Measurements from ENCODE around the gene RPS15A. TPM values are rescaled to one million over a fixed set of nuclear protein-coding genes. Genes with fewer than 3 reads are reported as not detected.
"Not testable (repeated sequence)": the region's sequence is repeated elsewhere in the genome, so short reads cannot be mapped to it uniquely, and the experiment has no call there.

The RPS15A gene
- total and polyA plus RNA-seq, 2 of the 8 experiments (the other 6 are each of a cell fraction or from before 2014, with no cell fraction given): 1,784 to 5,666 TPM

- H4K20me1 ChIP-seq (replicated peaks in 1 of 2; ENCODE audit: control insufficient read depth in 1 of 2, insufficient read depth in 2 of 2, low read length in 2 of 2); H3K79me2 ChIP-seq (ENCODE audit: control insufficient read depth in 1 of 2, insufficient read depth in 2 of 2, low read length in 2 of 2); H4K91ac ChIP-seq (replicated peaks; ENCODE audit: insufficient read length, low read length); H3K14ac ChIP-seq (ENCODE audit: insufficient read length); H2BK120ac ChIP-seq (replicated peaks; ENCODE audit: low read depth, low read length); H3K79me1 ChIP-seq (ENCODE audit: low read depth, low read length); H3K4ac ChIP-seq (replicated peaks; ENCODE audit: insufficient read length, low read depth, low read length); H3K27ac ChIP-seq (ENCODE audit: low read depth, low read length); H4K5ac ChIP-seq (ENCODE audit: insufficient read length, low read depth, low read length); H3K36me3 ChIP-seq (ENCODE audit: control insufficient read depth in 2 of 4, insufficient read depth in 4 of 4, low read length in 3 of 4); H3K9ac ChIP-seq (replicated peaks in 1 of 4; ENCODE audit: extremely low read depth in 1 of 4, low read depth in 3 of 4, low read length in 3 of 4); H3K4me1 ChIP-seq (replicated peaks in 1 of 4; ENCODE audit: control insufficient read depth in 3 of 4, insufficient read depth in 4 of 4, low read length in 3 of 4); H2BK5ac ChIP-seq (ENCODE audit: low read depth, low read length); H3K56ac ChIP-seq (replicated peaks; ENCODE audit: insufficient read length, low read depth, low read length); H2AFZ ChIP-seq (ENCODE audit: low read length); H3K23ac ChIP-seq (ENCODE audit: insufficient read length); H3K18ac ChIP-seq (ENCODE audit: extremely low read depth, low read length); H3K9me3 ChIP-seq (ENCODE audit: insufficient read depth in 2 of 2, low read depth in 1 of 2, low read length in 1 of 2); H2BK15ac ChIP-seq (ENCODE audit: low read length); H2BK12ac ChIP-seq (ENCODE audit: low read depth, low read length); H3K27me3 ChIP-seq (replicated peaks in 1 of 4; ENCODE audit: control insufficient read depth in 3 of 4, extremely low read depth in 1 of 4, insufficient read depth in 3 of 4, low read length in 3 of 4); H2AK5ac ChIP-seq (ENCODE audit: low read depth, low read length); H3K23me2 ChIP-seq (ENCODE audit: low read depth, low read length); POLR2A ChIA-PET (ENCODE audit: partially characterized antibody); H3K4me2 ChIP-seq (ENCODE audit: insufficient read depth in 1 of 2, low read depth in 2 of 2, low read length in 2 of 2); H4K8ac ChIP-seq (ENCODE audit: extremely low read depth, insufficient read depth, low read length); H2BK20ac ChIP-seq (ENCODE audit: low read length); CTCF ChIA-PET (ENCODE audit: partially characterized antibody): not testable (repeated sequence)
- H3K4me3 ChIP-seq (ENCODE audit: extremely low read depth in 1 of 4, insufficient read depth in 2 of 4, low read depth in 3 of 4, low read length in 4 of 4): peak overlapping the region in 2 of 4 experiments; percentile 31 to 43; a peak in 4 of 8 replicates
- peak in 2 of 3 experiments; percentile 24 to 41; a peak in 2 of 4 replicates for TF ChIP-seq CTCF (IDR thresholded peaks at IDR 0.05; ENCODE audit: control extremely low read depth in 1 of 3, insufficient read depth in 1 of 3, low read depth in 1 of 3, low read length in 3 of 3)
- TF ChIP-seq RAD21 (IDR thresholded peaks at IDR 0.05 in 1 of 2, conservative IDR thresholded peaks at IDR 0.05 in 1 of 2; ENCODE audit: low read depth in 2 of 2, low read length in 2 of 2): peak; percentile 61 to 63
- FAIRE-seq: peak; percentile 71
- peak in 1 of 2 experiments; percentile 53 for DNase-seq (ENCODE audit: low read depth in 1 of 2, low spot score in 2 of 2)
- WGBS, 2 experiments (ENCODE audit: extremely low coverage in 1 of 2, insufficient coverage in 1 of 2, insufficient read length in 1 of 2, insufficient replicate concordance in 2 of 2, low coverage in 1 of 2, low lambda C conversion rate in 2 of 2, missing lambda C conversion rate in 1 of 2): 45% methylated on average over 13 of the region's 21 CpGs; no CpG with 5 or more reads in 1 of the 2 experiments
Observed at GRCh38 chr16:18759598-18760520, 30.3 kb downstream of the RPS15A start.
